ENCODE measurements around the gene NMNAT3.

DNA sequence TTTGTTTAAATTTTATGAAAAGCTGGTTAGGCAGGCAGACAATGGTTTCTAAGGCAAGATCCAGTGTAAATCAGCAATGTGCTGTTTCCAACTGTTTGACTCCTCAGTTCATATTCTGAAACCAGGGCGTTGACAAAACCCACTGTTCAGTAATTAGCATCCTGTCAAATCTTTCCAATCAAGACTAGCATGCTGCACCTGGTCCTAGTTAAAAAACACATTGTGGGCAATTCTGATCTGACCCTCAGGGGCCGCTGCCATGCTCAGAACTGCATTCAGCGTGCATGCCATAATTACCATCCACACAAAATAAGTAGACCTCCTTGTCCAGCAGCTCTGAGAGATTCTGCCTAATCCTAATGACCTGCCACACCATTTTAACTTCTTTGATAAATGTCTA is 117.4 kb downstream of the NMNAT3 start:
- TF ChIP-seq POLR2A (IDR thresholded peaks at IDR 0.05; ENCODE audit: low read length) (no peak), GATA1 (IDR thresholded peaks at IDR 0.05; ENCODE audit: low read depth, low read length) (no peak)

Measured in erythroblast (primary cell).